H9 (cell line): ENCODE results near the gene LDLRAP1. TPM values are rescaled to one million over a fixed set of nuclear protein-coding genes. Genes with fewer than 3 reads are reported as not detected.
A peak's percentile ranks its signal among the peaks of the same experiment; 100 is the strongest.

ENCODE experiments used
- DNase-seq: peaks from one replicate; pipeline ENCODE4 v3.0.0-alpha.2; 2017
- H2AFZ ChIP-seq: one replicate; pipeline ENCODE4 v1.6.1; 2013; ENCODE audit warnings: mild to moderate bottlenecking, low read length, control low read depth, moderate library complexity
- H2AK5ac ChIP-seq: 2 replicates; pipeline ENCODE4 v1.6.1; 2013; ENCODE audit warnings: low read length, control low read depth, mixed read lengths; ENCODE audit not compliant: insufficient read length
- H2BK120ac ChIP-seq: one replicate; pipeline ENCODE4 v1.6.1; 2013; ENCODE audit warnings: low read depth, mild to moderate bottlenecking, low read length, control low read depth, inconsistent platforms; ENCODE audit not compliant: poor library complexity, severe bottlenecking
- H2BK12ac ChIP-seq: 2 replicates; pipeline ENCODE4 v1.6.1; 2013; ENCODE audit warnings: low read length, control low read depth, mixed read lengths, low read depth; ENCODE audit not compliant: insufficient read length
- H2BK15ac ChIP-seq: 2 replicates; pipeline ENCODE4 v1.6.1; 2013; ENCODE audit warnings: low read depth, low read length, control low read depth
- H2BK20ac ChIP-seq: one replicate; pipeline ENCODE4 v1.6.1; 2013; ENCODE audit warnings: low read depth, mild to moderate bottlenecking, low read length, control low read depth, inconsistent platforms; ENCODE audit not compliant: poor library complexity, severe bottlenecking
- H2BK5ac ChIP-seq: 2 replicates; pipeline ENCODE4 v1.6.1; 2013; ENCODE audit warnings: low read length, control low read depth, mixed read lengths; ENCODE audit not compliant: insufficient read length
- H3K14ac ChIP-seq: 2 replicates; pipeline ENCODE4 v1.6.1; 2013; ENCODE audit warnings: low read length, control low read depth; ENCODE audit not compliant: insufficient read depth
- H3K18ac ChIP-seq: 2 replicates; pipeline ENCODE4 v1.6.1; 2013; ENCODE audit warnings: low read depth, mild to moderate bottlenecking, mixed read lengths, low read length, control low read depth; ENCODE audit not compliant: insufficient read length
- H3K23ac ChIP-seq: 2 replicates; pipeline ENCODE4 v1.6.1; 2013; ENCODE audit warnings: low read length, control low read depth, mixed read lengths, low read depth; ENCODE audit not compliant: insufficient read length
- H3K23me2 ChIP-seq: 2 replicates; pipeline ENCODE4 v1.6.1; 2013; ENCODE audit warnings: low read depth, mild to moderate bottlenecking, mixed read lengths, low read length, control low read depth; ENCODE audit not compliant: insufficient read length, poor library complexity, severe bottlenecking
- H3K27ac ChIP-seq: 2 replicates; pipeline ENCODE4 v1.5.1; 2013; ENCODE audit warnings: low read length, control low read depth, mixed read lengths, low read depth; ENCODE audit not compliant: insufficient read length
- H3K27me3 ChIP-seq: 2 replicates; pipeline ENCODE4 v1.6.1; 2013; ENCODE audit warnings: low read length, control low read depth, inconsistent platforms; ENCODE audit not compliant: insufficient read depth
- H3K4ac ChIP-seq: 2 replicates; pipeline ENCODE4 v1.6.1; 2013; ENCODE audit warnings: low read depth, mild to moderate bottlenecking, control low read depth, inconsistent platforms, low read length, moderate library complexity
- H3K4me1 ChIP-seq: 2 replicates; pipeline ENCODE4 v1.6.1; 2013; ENCODE audit warnings: low read length, control low read depth, inconsistent platforms; ENCODE audit not compliant: insufficient read depth
- H3K4me2 ChIP-seq: 2 replicates; pipeline ENCODE4 v1.6.1; 2013; ENCODE audit warnings: low read length, control low read depth, mixed read lengths; ENCODE audit not compliant: insufficient read length, insufficient read depth
- H3K56ac ChIP-seq: 2 replicates; pipeline ENCODE4 v1.6.1; 2013; ENCODE audit warnings: low read depth, mild to moderate bottlenecking, mixed read lengths, low read length, control low read depth; ENCODE audit not compliant: insufficient read length
- H3K79me1 ChIP-seq: 2 replicates; pipeline ENCODE4 v1.6.1; 2013; ENCODE audit warnings: low read depth, mild to moderate bottlenecking, moderate library complexity, low read length, control low read depth, inconsistent platforms; ENCODE audit not compliant: insufficient read depth, poor library complexity, severe bottlenecking
- H3K79me2 ChIP-seq: 2 replicates; pipeline ENCODE4 v1.6.1; 2013; ENCODE audit warnings: low read length, control low read depth, inconsistent platforms; ENCODE audit not compliant: insufficient read depth
- H3K9ac ChIP-seq: 2 replicates; pipeline ENCODE4 v1.6.1; 2013; ENCODE audit warnings: low read length, control low read depth, mixed read lengths; ENCODE audit not compliant: insufficient read length; ENCODE audit errors: extremely low read depth
- H3K9me3 ChIP-seq: one replicate; pipeline ENCODE4 v1.6.1; 2013; ENCODE audit warnings: low read depth, low read length, inconsistent platforms; ENCODE audit not compliant: control insufficient read depth
- H3T11ph ChIP-seq: one replicate; pipeline ENCODE4 v1.6.1; 2013; ENCODE audit warnings: mild to moderate bottlenecking, low read length, control low read depth, inconsistent platforms
- H4K20me1 ChIP-seq: one replicate; pipeline ENCODE4 v1.6.1; 2013; ENCODE audit not compliant: control insufficient read depth, insufficient read length, insufficient read depth
- H4K5ac ChIP-seq: 2 replicates; pipeline ENCODE4 v1.6.1; 2013; ENCODE audit warnings: low read depth, mild to moderate bottlenecking, mixed read lengths, low read length, control low read depth; ENCODE audit not compliant: insufficient read length
- H4K8ac ChIP-seq: replicated peaks from 2 replicates; pipeline ENCODE4 v1.6.1; 2013; ENCODE audit warnings: low read length, control low read depth, mixed read lengths, low read depth; ENCODE audit not compliant: insufficient read length
- H4K91ac ChIP-seq: 2 replicates; pipeline ENCODE4 v1.6.1; 2013; ENCODE audit warnings: low read depth, mild to moderate bottlenecking, moderate library complexity, mixed read lengths, low read length, control low read depth; ENCODE audit not compliant: insufficient read length
- H3K27ac Mint-ChIP-seq, 3 experiments: 2 replicates in 2 of 3; 3 replicates in 1 of 3; pipeline ENCODE4 v1.8.0; 2020 to 2021; ENCODE audit warnings: mixed read lengths in 3 of 3, mild to moderate bottlenecking in 1 of 3, moderate library complexity in 1 of 3
- H3K27me3 Mint-ChIP-seq: 2 replicates; pipeline ENCODE4 v1.8.0; 2021; ENCODE audit warnings: low read depth, mild to moderate bottlenecking, moderate library complexity, mixed read lengths
- H3K36me3 Mint-ChIP-seq, 3 experiments: 2 replicates in 2 of 3; 3 replicates in 1 of 3; pipeline ENCODE4 v1.8.0; 2020 to 2021; ENCODE audit warnings: low read depth in 3 of 3, mixed read lengths in 3 of 3; ENCODE audit not compliant: insufficient read depth in 1 of 3
- H3K4me1 Mint-ChIP-seq, 2 experiments: 2 replicates each; pipeline ENCODE4 v1.8.0; 2020; ENCODE audit warnings: mixed read lengths in 2 of 2
- H3K4me3 Mint-ChIP-seq, 2 experiments: 2 replicates in 1 of 2; 3 replicates in 1 of 2; pipeline ENCODE4 v1.8.0; 2020 to 2021; ENCODE audit warnings: mild to moderate bottlenecking in 2 of 2, mixed read lengths in 2 of 2, moderate library complexity in 1 of 2
- H3K9me3 Mint-ChIP-seq, 2 experiments: 2 replicates in 1 of 2; 3 replicates in 1 of 2; pipeline ENCODE4 v1.8.0; 2020; ENCODE audit warnings: mild to moderate bottlenecking in 2 of 2, mixed read lengths in 2 of 2, moderate library complexity in 1 of 2
- WGBS: extraction: QIAGEN DNeasy Blood & Tissue Kit; methylation state at CpG from one replicate; pipeline ENCODE4 v1.1.7; 2013; ENCODE audit warnings: missing lambda C conversion rate, low lambda C conversion rate, mixed read lengths; ENCODE audit not compliant: insufficient read length; ENCODE audit errors: extremely low coverage; 5-methylcytosine and 5-hydroxymethylcytosine counted together
- total RNA-seq: library from RNA; stranded (reverse); gene quantifications from 2 replicates; pipeline ENCODE4 v1.2.1, GENCODE V29; 2021
- TF ChIP-seq, protein P1 (sequence below): fragments of 200-600 bp; sonication (generic); conservative IDR thresholded peaks from 3 replicates; pipeline ENCODE4 v1.8.0; 2021; ENCODE audit warnings: antibody characterized with exemption, mild to moderate bottlenecking

The LDLRAP1 gene
- total RNA-seq, 1 experiment from 2014 or later: 15.7 TPM

DNA sequence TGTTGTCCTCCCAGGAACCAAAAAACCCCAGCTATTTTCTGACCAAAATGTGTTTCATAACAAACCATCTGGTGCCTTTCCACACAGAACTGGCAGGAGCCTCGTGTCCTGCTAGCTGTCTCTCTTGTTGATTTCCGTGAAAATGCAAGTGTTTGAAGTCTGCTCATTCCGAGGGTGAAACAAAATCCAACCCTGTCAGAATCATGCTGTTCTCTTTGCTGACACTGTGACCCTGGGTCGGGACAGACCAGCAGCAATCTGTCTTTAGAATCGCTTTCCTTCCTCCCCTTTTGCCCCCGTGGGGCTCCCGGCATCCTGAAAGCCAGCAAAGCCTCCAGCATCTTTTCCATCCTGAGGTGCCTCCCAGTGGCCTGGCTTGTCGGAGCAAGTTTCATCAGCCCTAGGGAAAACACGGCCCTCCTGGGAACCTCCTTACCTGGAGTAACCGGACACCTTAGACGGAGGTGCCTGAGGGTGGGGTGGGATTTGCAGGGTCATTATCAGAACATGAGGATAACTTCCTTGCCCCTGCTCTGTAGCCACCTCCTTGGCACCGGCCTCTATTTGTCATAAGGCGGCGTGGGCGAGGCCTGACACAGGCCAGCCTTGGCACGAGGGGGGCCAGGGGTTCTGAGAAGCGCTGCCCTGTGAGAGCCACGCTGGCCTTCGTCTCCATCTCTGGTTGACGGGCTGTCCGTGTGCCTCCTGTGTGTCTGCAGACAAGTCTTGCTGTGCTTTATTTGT is 24.9 kb downstream of the LDLRAP1 start:
- H3K27me3 Mint-ChIP-seq: peaks cover 1% of the 10 kb centered on the region
- Histone ChIP-seq H3K4ac (no peak overlapping the region), H4K5ac (no peak overlapping the region), H2AFZ (no peak overlapping the region), H4K20me1 (no peaks in the 10 kb centered on the region), H3K14ac (peak overlapping the region; percentile 49; the same call in 1 of the 2 replicates), H3K23me2 (no peaks in the 10 kb centered on the region), H3K9ac (no peak overlapping the region), H4K91ac (no peak overlapping the region), H2BK5ac (no peak overlapping the region), H3K4me1 (no peaks in the 10 kb centered on the region), H3K56ac (no peak overlapping the region), H2AK5ac (no peak overlapping the region), H3K18ac (no peak overlapping the region), H3K27ac (no peak overlapping the region), H4K8ac (no peak overlapping the region), H3K4me2 (no peak overlapping the region), H3T11ph (no peak overlapping the region), H2BK15ac (no peak overlapping the region), H2BK12ac (no peak overlapping the region), H2BK20ac (no peak overlapping the region), H3K9me3 (no peaks in the 10 kb centered on the region), H2BK120ac (no peak overlapping the region), H3K79me1 (no peaks in the 10 kb centered on the region), H3K23ac (no peak overlapping the region), H3K27me3 (no peaks in the 10 kb centered on the region), H3K79me2 (no peaks in the 10 kb centered on the region)
- no CpG with 5 or more reads among the region's 21 CpGs for WGBS
- no peaks in the 10 kb centered on the region for H3K9me3 Mint-ChIP-seq
- peaks cover 51 to 54% of the 10 kb centered on the region in 2 experiments for H3K4me1 Mint-ChIP-seq
- peaks cover 0 to 12% (median 5%) of the 10 kb centered on the region in 3 experiments; a peak in 1 of 7 replicates for H3K36me3 Mint-ChIP-seq
- peak; percentile 85 for DNase-seq
- TF ChIP-seq, protein P1, sequence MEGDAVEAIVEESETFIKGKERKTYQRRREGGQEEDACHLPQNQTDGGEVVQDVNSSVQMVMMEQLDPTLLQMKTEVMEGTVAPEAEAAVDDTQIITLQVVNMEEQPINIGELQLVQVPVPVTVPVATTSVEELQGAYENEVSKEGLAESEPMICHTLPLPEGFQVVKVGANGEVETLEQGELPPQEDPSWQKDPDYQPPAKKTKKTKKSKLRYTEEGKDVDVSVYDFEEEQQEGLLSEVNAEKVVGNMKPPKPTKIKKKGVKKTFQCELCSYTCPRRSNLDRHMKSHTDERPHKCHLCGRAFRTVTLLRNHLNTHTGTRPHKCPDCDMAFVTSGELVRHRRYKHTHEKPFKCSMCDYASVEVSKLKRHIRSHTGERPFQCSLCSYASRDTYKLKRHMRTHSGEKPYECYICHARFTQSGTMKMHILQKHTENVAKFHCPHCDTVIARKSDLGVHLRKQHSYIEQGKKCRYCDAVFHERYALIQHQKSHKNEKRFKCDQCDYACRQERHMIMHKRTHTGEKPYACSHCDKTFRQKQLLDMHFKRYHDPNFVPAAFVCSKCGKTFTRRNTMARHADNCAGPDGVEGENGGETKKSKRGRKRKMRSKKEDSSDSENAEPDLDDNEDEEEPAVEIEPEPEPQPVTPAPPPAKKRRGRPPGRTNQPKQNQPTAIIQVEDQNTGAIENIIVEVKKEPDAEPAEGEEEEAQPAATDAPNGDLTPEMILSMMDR: peak; percentile 45; the same call in 2 of the 3 replicates
- H3K27ac Mint-ChIP-seq: peak overlapping the region; percentile 49 to 89 (median 79); a peak in 5 of 7 replicates
- H3K4me3 Mint-ChIP-seq: no peak overlapping the region
